Kidney epithelial cell (primary cell): ENCODE measurements around the gene AHSA1. TPM values are rescaled to one million over a fixed set of nuclear protein-coding genes. Genes with fewer than 3 reads are reported as not detected.

Experiments
- DNase-seq: peaks from one replicate; pipeline ENCODE4 v3.0.0-alpha.2; 2010; ENCODE audit warnings: low read depth
- H3K27me3 ChIP-seq: 2 replicates; pipeline ENCODE4 v1.6.0; 2011; ENCODE audit warnings: low read length; ENCODE audit not compliant: control insufficient read depth, insufficient read depth
- H3K36me3 ChIP-seq: 2 replicates; pipeline ENCODE4 v1.5.1; 2011; ENCODE audit warnings: low read length; ENCODE audit not compliant: control insufficient read depth, insufficient read depth
- H3K4me3 ChIP-seq: 2 replicates; pipeline ENCODE4 v1.5.1; 2011; ENCODE audit warnings: low read depth, mild to moderate bottlenecking, control low read depth, low read length
- CTCF ChIP-seq: IDR thresholded peaks from 2 replicates; pipeline ENCODE4 v1.5.1; 2011; ENCODE audit warnings: mild to moderate bottlenecking, moderate library complexity, low read length, control low read depth, inconsistent platforms; ENCODE audit not compliant: insufficient read depth, poor library complexity, severe bottlenecking
- total RNA-seq: library from RNA; depleted of rRNA; stranded (reverse); fragments of >200 nt; gene quantifications from 2 replicates; pipeline ENCODE4 v1.2.3, GENCODE V29; 2015

AHSA1 gene
- total RNA-seq, 1 donor from 2014 or later, result 109 TPM

GRCh38 chr14:77503138-77503537 is 45.2 kb downstream of the AHSA1 start:
- H3K36me3 ChIP-seq, result no peaks in the 10 kb centered on the region
- no peak overlapping the region for H3K4me3 ChIP-seq
- no peak for DNase-seq
- no peak for TF ChIP-seq CTCF
- H3K27me3 ChIP-seq, result peaks cover 21% of the 10 kb centered on the region

GRCh38 chr14:77505031-77505430 is 47.1 kb downstream of the AHSA1 start:
- H3K27me3 ChIP-seq, result peaks cover 2% of the 10 kb centered on the region
- TF ChIP-seq CTCF, result no peak

GRCh38 chr14:77507762-77508161 is 49.9 kb downstream of the AHSA1 start:
- TF ChIP-seq CTCF, result no peak
- Histone ChIP-seq H3K27me3 (no peaks in the 10 kb centered on the region), H3K36me3 (no peaks in the 10 kb centered on the region), H3K4me3 (no peak overlapping the region)
- no peak for DNase-seq

More at GRCh38 chr14:77505031-77505430, 47.1 kb downstream of the AHSA1 start:
- DNase-seq, result no peak
- H3K36me3 ChIP-seq, result no peaks in the 10 kb centered on the region
- H3K4me3 ChIP-seq, result no peak overlapping the region

- Histone ChIP-seq H3K4me3 (no peak overlapping the region), H3K27me3 (no peaks in the 10 kb centered on the region), H3K36me3 (no peaks in the 10 kb centered on the region)
- TF ChIP-seq CTCF, result no peak
- DNase-seq, result peak; percentile 58
Observed at GRCh38 chr14:77508249-77508648, 50.4 kb downstream of the AHSA1 start.

GRCh38 chr14:77508876-77509275 is 51.0 kb downstream of the AHSA1 start:
- Histone ChIP-seq H3K36me3 (no peaks in the 10 kb centered on the region), H3K4me3 (no peak overlapping the region), H3K27me3 (no peaks in the 10 kb centered on the region)
- no peak for TF ChIP-seq CTCF
- no peak for DNase-seq

GRCh38 chr14:77509366-77509765 is 51.5 kb downstream of the AHSA1 start:
- H3K27me3 ChIP-seq, result no peaks in the 10 kb centered on the region
- TF ChIP-seq CTCF, result no peak

More at GRCh38 chr14:77509366-77509765, 51.5 kb downstream of the AHSA1 start:
- no peak for DNase-seq
- Histone ChIP-seq H3K36me3 (no peaks in the 10 kb centered on the region), H3K4me3 (no peak overlapping the region)
